Left hindlimb (tissue), 1 donor: Measurements from ENCODE around the gene KRTAP5-9.
"Not testable (repeated sequence)": the region's sequence is repeated elsewhere in the genome, so short reads cannot be mapped to it uniquely, and the experiment has no call there.

Source experiments
- DNase-seq: peaks from one replicate; pipeline ENCODE4 v3.0.0-alpha.2; 2018

The KRTAP5-9 gene

DNA sequence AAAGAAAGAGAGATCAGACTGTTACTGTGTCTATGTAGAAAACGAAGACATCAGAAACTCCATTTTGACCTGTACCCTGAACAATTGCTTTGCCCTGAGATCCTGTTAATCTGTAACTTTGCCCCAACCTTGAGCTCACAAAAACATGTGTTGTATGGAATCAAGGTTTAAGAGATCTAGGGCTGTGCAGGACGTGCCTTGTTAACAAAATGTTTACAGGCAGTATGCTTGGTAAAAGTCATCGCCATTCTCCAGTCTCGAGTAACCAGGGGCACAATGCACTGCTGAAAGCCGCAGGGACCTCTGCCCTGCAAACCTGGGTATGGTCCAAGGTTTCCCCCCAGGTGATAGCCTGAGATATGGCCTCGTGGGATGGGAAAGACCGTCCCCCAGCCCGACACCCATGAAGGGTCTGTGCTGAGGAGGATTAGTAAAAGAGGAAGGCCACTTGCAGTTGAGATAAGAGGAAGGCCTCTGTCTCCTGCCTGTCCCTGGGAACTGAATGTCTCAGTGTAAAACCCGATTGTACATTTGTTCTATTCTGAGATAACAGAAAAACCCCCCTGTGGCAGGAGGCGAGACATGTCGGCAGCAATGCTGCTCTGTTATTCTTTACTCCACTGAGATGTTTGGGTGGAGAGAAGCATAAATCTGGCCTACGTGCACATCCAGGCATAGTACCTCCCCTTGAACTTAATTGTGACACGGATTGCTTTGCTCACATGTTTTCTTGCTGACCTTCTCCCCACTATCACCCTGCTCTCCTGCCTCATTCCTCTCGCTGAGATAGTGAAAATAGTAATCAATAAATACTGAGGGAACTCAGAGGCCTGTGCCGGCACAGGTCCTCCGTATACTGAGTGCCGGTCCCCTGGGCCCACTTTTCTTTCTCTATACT, 13.3 kb upstream of the KRTAP5-9 start:
- DNase-seq: not testable (repeated sequence)

DNA sequence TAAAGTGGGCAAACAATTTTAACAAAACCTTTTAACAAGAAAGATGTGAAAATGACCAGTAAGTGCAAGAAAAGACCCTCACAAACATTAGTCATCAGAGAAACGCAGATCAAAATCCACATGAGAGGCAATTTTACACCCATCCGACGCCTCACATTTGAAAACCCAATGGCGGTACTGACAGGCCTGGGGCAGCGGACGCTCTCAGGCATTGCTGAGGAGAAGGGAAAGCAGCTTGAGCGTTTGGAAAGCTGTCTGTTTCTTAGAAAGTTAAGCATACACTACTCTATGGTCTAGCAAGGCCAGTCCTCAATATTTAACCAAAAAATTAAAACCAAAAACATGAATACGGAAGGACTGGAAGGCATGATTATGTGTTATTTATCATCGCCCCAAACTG, 12.4 kb upstream of the KRTAP5-9 start:
- no peak for DNase-seq

DNA sequence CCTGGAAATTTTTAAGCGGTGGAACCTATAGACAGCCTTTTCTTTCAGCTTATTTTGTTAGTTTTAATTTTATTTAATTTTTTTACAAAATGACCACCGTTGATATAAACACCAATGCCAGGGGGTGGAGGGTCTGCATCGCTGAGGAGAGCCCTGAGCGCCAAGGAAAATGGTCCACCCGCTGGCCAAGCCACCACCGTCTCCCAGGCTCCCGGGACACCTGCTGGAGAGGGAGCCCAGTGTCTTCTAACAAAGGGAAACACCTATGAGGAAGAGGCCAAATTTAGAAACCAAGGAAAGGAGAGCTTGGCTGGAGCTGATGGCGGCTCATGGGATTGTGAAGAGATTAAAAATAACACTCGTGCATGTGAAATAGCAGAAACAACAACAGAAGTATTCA, 10.7 kb upstream of the KRTAP5-9 start:
- DNase-seq: no peak

- not testable (repeated sequence) for DNase-seq
Observed at GRCh38 chr11:71537977-71538665, 10.1 kb upstream of the KRTAP5-9 start, which contains the start of gene KRTAP5-8. TSS of gene KRTAP5-8 (plus strand) at chr11:71538025. CDS start at chr11:71538056, 31 bp downstream.

DNA sequence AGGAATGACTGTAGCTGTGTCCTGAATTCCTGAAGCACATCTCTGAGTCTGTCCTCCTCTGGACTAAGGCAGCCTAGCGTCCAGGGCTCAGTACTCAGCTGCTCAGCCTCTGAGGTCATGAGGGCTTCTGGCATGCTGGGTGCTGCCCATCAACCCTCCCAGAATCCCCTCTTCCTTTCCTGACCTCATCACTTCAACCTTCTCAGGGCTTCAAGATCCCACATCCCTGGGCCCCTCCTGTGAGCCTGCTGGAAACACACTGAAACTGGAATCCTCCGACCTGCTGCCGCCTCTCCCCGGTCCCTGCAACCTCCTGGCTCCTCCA, 9.6 kb upstream of the KRTAP5-9 start:
- no peak for DNase-seq

DNA sequence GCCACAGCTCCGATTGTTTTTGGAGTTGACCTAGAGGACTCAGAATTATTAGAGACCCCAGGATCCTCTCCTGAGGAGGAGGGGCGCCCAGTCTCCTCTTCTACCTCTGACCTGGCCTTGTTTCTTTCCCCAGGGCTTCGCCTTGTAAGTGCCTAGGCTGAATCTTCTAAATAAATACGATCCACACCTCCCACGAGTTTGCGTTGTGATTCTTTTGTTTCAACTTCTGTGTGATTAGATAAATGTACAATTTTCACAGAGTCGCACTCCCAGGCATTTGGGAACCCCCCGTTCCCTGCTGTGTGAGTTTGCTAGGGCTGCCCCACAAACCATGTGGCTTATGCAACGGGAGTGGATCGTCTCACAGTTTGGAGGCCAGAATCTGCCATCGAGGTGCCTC, 9.2 kb upstream of the KRTAP5-9 start:
- no peak for DNase-seq

- not testable (repeated sequence) for DNase-seq
Observed at GRCh38 chr11:71539971-71540370, 8.2 kb upstream of the KRTAP5-9 start.

GRCh38 chr11:71540521-71541304, 7.5 kb upstream of the KRTAP5-9 start:
- not testable (repeated sequence) for DNase-seq

DNA sequence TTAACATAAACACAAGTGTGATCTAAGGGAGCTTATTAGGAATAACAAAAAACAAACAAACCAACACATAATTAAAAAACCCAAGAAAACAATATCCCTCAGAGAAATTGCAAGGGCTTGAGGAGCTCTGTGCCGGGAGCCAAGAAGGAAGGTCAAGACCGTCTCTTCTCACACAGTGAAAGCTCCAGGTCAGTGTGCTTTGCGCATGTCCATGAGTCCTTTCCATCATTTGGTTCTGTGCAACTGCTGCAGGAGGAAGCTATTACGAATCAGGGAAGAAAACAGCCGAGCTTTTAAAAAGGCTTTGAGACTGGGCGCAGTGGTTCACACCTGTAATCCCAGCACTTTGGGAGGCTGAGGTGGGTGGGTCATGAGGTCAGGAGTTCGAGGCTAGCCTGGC, 5.8 kb upstream of the KRTAP5-9 start:
- no peak for DNase-seq

- DNase-seq: no peak
Observed at GRCh38 chr11:71542879-71543777, 5.1 kb upstream of the KRTAP5-9 start.

- no peak for DNase-seq
Observed at GRCh38 chr11:71543866-71544265, 4.4 kb upstream of the KRTAP5-9 start.

DNA sequence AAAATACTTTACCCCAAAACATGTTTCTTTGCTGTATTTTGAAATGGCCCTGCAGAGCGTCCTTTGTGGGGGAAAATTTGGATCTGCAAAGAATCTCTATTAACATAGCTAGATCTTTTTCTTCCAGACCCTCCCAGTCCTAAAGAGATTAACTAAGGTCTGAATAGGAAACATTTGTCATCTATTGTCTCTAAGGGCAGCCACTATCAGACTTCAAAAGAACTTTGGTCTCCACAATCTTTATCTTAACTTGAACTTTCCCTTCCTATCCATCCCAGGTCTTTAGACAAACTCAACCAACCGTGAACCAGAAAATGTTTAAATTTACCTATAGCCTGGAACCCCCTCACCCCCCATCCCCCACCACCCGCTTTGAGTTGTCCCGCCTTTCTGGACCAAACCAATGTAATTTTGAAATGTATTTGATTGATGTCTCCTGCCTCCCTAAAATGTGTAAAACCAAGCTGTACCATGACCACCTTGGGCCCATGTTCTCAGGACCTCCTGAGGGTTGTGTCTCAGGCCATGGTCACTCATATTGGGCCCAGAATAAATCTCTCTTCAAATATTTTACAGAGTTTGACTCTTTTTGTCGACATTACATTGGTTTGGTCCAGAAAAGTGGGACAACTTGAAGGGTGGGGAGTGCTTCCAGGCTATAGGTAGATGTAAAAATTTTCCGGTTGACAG, 3.5 kb upstream of the KRTAP5-9 start:
- DNase-seq: no peak

DNA sequence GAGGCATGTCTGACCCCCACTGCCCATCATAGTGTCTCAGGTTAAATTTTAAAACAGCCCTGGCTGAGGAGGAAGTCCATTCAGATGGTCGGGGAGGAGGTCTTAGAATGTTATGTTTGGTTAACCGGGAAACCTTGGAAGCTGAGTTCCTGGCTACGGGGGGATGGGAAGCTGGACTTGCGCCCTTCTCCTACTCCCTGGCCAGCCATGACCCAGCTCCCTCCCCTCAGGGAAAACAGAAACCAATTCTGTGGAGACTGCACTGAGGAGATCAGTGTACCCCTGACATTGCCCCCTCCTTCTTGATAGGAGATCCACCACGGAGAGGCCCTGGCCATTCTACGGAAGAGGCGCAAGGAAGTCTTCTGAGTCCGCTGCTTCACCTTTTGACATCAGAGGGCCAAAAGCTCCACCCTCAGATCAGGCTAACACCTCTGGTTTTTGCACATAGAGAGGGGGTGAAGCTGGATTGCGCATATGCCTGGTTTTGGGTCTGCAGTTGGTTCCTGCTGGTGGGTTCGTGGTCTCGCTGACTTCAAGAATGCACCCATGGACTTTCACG, 2.7 kb upstream of the KRTAP5-9 start:
- DNase-seq: no peak

DNA sequence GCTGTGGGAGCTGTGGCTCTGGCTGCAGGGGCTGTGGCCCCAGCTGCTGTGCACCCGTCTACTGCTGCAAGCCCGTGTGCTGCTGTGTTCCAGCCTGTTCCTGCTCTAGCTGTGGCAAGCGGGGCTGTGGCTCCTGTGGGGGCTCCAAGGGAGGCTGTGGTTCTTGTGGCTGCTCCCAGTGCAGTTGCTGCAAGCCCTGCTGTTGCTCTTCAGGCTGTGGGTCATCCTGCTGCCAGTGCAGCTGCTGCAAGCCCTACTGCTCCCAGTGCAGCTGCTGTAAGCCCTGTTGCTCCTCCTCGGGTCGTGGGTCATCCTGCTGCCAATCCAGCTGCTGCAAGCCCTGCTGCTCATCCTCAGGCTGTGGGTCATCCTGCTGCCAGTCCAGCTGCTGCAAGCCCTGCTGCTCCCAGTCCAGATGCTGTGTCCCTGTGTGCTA, 514 bp downstream of the KRTAP5-9 start:
- no peak for DNase-seq

GRCh38 chr11:71551711-71552110, 3.5 kb downstream of the KRTAP5-9 start:
- DNase-seq: no peak

DNA sequence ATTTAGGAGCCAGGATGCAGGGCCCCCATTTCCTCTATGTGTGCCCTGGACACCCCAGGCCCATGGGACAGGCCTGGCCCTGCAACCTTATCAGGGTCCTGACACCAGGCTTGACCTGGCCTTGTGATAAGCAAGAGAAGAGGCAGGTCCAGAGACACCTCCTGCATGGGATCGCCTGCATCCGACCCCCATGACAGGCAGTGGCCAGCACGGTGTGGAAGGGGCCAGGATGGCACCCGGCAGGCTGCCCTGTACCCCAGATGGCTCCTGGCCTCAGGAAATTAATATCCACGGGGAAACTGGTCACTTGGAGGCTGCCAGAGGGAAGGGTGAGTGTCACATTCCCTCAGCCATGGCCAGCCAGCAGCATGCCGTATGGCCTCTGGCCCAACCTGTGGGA, 6.8 kb downstream of the KRTAP5-9 start:
- no peak for DNase-seq

DNA sequence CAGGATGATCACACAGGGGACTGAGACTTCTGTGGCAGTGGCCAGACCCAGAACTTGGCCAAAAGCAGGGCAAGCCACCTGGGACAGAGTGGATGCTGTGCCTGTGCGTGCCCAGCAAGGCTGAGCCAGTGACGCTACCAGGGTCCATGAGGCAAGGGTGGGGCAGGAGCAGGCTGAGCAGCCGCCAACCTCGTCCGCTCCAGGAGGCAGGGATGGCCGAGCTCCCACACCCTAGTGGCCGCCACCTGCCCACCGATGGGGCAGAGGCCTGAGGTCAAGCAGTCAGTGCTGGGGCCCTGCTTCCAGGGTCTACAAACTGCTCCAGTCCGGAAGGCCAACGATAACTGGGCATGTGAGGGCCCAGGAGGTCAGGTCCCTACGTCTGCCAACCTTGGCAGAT, 7.3 kb downstream of the KRTAP5-9 start:
- DNase-seq: no peak

DNA sequence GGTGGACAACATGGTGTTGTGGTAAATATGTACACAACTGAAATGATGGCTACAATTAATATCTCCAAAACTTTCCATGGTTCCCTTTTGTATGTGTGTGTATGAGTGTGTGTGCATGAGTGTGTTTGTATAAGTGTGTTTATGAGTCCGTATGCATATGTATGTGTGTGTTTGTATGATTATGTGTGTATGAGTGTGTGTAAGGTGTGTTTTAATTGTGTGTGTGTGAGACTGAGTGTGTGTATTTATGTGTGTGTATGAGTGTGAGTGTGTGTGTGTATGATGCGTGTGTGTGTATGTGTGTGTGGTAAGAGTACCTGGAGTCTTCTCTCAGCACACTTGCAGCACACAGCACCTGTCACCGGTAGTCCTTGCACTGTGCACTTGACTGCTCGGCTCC, 7.8 kb downstream of the KRTAP5-9 start:
- no peak for DNase-seq

DNA sequence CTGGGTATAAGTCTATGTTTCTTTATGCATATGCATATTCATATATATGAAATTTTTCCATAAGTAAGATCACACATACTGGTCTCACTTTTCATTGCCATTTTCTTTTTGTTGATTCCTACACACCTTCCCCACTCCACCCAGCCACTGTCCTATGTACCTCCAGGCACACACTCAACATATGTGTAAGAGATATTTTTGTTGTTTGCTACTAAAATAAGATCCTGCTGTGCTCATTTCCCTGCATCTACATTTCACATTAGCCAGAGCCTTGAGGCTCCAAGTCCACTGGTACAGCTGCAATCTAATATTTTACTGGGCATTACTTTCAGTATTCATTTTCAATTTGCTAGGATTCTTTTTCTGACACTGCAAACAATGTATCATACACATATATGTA, 9.0 kb downstream of the KRTAP5-9 start:
- DNase-seq: no peak

DNA sequence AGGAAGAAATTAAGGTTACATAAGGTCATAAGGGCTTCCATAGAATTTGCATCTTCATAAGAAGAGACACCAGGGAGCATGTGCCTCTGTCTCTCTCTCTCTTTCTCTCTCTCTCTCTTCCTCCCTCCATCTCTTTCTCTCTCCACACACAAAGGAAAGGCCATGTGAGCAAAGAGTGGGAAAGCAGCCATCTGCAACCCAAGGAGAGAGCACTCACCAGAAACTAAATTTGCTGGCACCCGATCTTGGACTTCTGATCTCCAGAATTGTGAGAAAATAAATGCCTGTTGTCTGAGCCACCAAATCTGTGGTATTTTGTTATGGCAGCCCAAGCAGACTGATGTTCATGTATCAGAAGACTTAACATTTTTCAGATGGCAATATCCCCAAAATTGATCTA, 10.8 kb downstream of the KRTAP5-9 start:
- DNase-seq: no peak

GRCh38 chr11:71562120-71562519, 13.9 kb downstream of the KRTAP5-9 start:
- DNase-seq: no peak
